Right cardiac atrium (tissue), 5 donors: Measurements from ENCODE around the gene GIT2. TPM values are rescaled to one million over a fixed set of nuclear protein-coding genes. Genes with fewer than 3 reads are reported as not detected.

Source experiments
- ATAC-seq, 2 donors: fragments of 200-7000 bp; cut with Tn5 transposase; one replicate each; pipeline versions ENCODE4 v1.8.0 to v1.9.1; 2020; ENCODE audit warnings: moderate library complexity in 2 of 2, mild to moderate bottlenecking in 1 of 2
- DNase-seq, 3 donors: peaks; one replicate each; pipeline ENCODE4 v3.0.0-alpha.2; 2020
- H3K27ac ChIP-seq: one replicate; pipeline ENCODE4 v1.5.1; 2013; ENCODE audit warnings: mild to moderate bottlenecking, low read length, control low read depth, moderate library complexity
- H3K27me3 ChIP-seq: one replicate; pipeline ENCODE4 v1.6.1; 2013; ENCODE audit not compliant: control insufficient read depth, insufficient read depth
- H3K4me1 ChIP-seq: one replicate; pipeline ENCODE4 v1.6.1; 2013; ENCODE audit warnings: low read length; ENCODE audit not compliant: control insufficient read depth, insufficient read depth
- H3K4me3 ChIP-seq: one replicate; pipeline ENCODE4 v1.5.1; 2013; ENCODE audit warnings: low read length, control low read depth
- H3K9me3 ChIP-seq: one replicate; pipeline ENCODE4 v1.6.1; 2013; ENCODE audit warnings: low read length; ENCODE audit not compliant: control insufficient read depth
- WGBS: extraction: QIAGEN DNeasy Blood & Tissue Kit; methylation state at CpG from one replicate; pipeline ENCODE4 v1.1.7; 2013; 5-methylcytosine and 5-hydroxymethylcytosine counted together
- intact Hi-C, 4 donors: fragments of 100-400 bp; cut with DNase I; formaldehyde crosslinking; loops; one replicate each; pipeline versions ENCODE4 v1.11.0 to v1.14.0; 2022 to 2023
- long read RNA-seq, 4 donors: library from polyadenylated mRNA; unstranded; transcript quantifications; one replicate each; pipeline ENCODE4 v2.0.0, GENCODE V29; 2020 to 2021
- polyA plus RNA-seq: library from polyadenylated mRNA; stranded (reverse); fragments of 200-250 nt; gene quantifications from one replicate; pipeline ENCODE4 v1.2.3, GENCODE V29; 2013
- total RNA-seq, 4 donors: library from RNA; stranded (reverse); fragmentation: NEBNext Ultra II Directional; extraction: Animal tissue kit (Norgen Biotek cat#: 25700); gene quantifications; one replicate each; pipeline ENCODE4 v1.2.1, GENCODE V29; 2021
- donor health status: healthy with polysubstance abuse.
- donor health status: DM: no; HTN: yes; CAD: no.
- donor health status: DM: no; HTN: no; CAD: no.
- donor health status: DM: no; HTN: yes; CAD: no; lungs with severe emphysema.
- donor health status: DM: yes; HTN: yes; CAD: no.

GIT2 gene, protein sequence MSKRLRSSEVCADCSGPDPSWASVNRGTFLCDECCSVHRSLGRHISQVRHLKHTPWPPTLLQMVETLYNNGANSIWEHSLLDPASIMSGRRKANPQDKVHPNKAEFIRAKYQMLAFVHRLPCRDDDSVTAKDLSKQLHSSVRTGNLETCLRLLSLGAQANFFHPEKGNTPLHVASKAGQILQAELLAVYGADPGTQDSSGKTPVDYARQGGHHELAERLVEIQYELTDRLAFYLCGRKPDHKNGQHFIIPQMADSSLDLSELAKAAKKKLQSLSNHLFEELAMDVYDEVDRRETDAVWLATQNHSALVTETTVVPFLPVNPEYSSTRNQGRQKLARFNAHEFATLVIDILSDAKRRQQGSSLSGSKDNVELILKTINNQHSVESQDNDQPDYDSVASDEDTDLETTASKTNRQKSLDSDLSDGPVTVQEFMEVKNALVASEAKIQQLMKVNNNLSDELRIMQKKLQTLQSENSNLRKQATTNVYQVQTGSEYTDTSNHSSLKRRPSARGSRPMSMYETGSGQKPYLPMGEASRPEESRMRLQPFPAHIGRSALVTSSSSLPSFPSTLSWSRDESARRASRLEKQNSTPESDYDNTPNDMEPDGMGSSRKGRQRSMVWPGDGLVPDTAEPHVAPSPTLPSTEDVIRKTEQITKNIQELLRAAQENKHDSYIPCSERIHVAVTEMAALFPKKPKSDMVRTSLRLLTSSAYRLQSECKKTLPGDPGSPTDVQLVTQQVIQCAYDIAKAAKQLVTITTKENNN
- total RNA-seq, result 10 to 100 TPM; 31.7 to 44.6 (median 35.8) TPM
- polyA plus RNA-seq, result 17.9 TPM
- long read RNA-seq, donor 1, full-length matches to known transcripts, result 6 of 32 reads
- long read RNA-seq, donor 1, partial matches to known transcripts, result 11 of 32 reads
- long read RNA-seq, donor 1, other reads (novel, unspliced or antisense), result 15 of 32 reads
- long read RNA-seq, donor 2, full-length matches to known transcripts, result 1 of 12 reads
- long read RNA-seq, donor 2, partial matches to known transcripts, result 3 of 12 reads
- long read RNA-seq, donor 2, other reads (novel, unspliced or antisense), result 8 of 12 reads
- long read RNA-seq, donor 3, full-length matches to known transcripts, result 25 of 73 reads
- long read RNA-seq, donor 3, partial matches to known transcripts, result 21 of 73 reads
- long read RNA-seq, donor 3, other reads (novel, unspliced or antisense), result 27 of 73 reads
- long read RNA-seq, donor 4, full-length matches to known transcripts, result 2 of 15 reads
- long read RNA-seq, donor 4, partial matches to known transcripts, result 8 of 15 reads
- long read RNA-seq, donor 4, other reads (novel, unspliced or antisense), result 5 of 15 reads

DNA sequence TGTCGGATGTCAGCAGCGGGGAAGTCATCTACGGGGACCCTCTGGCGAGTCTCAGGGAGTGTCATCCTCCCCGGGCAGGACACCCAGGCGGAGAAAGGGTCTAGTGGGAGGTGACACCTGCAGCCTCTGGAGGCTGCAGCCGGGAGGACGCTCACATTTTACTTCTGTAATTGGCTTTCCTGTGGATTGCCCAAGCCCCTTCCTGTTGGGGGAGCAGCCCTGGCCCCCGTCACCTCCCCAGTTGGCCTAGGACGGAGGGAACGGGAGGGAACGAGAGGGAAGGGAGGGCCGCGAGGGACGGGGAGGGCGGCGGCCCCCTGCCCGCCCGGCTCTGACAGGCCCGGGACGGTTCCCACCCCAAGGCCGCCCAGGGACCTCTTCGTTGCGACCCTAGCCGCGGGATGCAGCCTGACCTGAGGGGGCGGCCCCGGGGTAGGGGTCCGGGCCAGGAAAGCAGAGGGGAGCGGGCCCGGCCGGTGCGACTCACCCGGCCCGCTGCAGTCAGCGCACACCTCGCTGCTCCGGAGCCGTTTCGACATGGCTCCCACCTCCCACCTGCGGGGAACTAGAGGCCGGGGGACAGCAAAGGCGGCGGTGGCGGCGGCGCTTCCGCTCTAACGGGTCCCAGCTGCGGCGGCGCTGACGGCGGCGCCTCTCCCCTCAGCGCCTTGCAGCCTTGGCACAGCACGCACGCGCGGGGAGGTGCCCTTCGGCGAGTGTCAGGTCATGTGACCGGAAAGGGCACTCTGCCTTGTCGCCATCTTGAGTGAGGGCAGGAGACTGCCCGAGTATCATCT is at the start of gene GIT2:
TSS of gene GIT2 (minus strand) at position 683 of the 797 bp plus-strand sequence. CDS start at position 539, 144 bp downstream.
- DNase-seq (peak; percentile 95 to 98 (median 97)), ATAC-seq (peak; percentile 93 to 95)
- H3K9me3 ChIP-seq, result no peaks in the 10 kb centered on the region
- peaks cover 5% of the 10 kb centered on the region for H3K4me1 ChIP-seq
- H3K4me3 ChIP-seq, result peak within 1 kb of the TSS; percentile 77
- H3K27me3 ChIP-seq, result no peaks in the 10 kb centered on the region
- intact Hi-C loops, result no loop called here
- peak within 1 kb of the TSS; percentile 40 for H3K27ac ChIP-seq
- WGBS, result under 1% methylated on average over 65 of the region's 65 CpGs

DNA sequence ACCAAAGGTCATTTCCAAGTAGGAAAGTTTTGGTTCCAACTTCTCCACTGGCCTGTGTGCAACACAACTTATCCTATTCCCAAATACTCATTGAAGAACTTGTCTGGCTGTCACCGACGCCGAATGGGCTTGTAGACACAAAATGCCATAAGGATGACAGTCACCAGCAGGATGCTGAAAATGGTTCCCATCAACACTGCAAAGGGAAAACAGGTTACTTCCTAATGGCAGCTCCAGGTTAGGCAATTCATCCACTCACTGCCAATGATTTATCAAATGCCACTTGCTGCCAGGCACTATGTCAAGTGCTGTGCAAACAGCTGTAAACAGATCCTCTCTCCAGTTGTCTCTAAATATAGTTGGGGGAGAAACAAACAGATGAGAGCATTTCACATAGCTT is 46.1 kb upstream of the GIT2 start:
- Histone ChIP-seq H3K9me3 (no peaks in the 10 kb centered on the region), H3K4me3 (no peak overlapping the region), H3K27ac (peak overlapping the region; percentile 94), H3K27me3 (no peaks in the 10 kb centered on the region), H3K4me1 (peaks cover 4% of the 10 kb centered on the region)
- peak; percentile 54 to 69 for ATAC-seq
- 62% methylated on average over 3 of the region's 3 CpGs for WGBS
- DNase-seq, result no peak
- intact Hi-C loops, result no loop called here

DNA sequence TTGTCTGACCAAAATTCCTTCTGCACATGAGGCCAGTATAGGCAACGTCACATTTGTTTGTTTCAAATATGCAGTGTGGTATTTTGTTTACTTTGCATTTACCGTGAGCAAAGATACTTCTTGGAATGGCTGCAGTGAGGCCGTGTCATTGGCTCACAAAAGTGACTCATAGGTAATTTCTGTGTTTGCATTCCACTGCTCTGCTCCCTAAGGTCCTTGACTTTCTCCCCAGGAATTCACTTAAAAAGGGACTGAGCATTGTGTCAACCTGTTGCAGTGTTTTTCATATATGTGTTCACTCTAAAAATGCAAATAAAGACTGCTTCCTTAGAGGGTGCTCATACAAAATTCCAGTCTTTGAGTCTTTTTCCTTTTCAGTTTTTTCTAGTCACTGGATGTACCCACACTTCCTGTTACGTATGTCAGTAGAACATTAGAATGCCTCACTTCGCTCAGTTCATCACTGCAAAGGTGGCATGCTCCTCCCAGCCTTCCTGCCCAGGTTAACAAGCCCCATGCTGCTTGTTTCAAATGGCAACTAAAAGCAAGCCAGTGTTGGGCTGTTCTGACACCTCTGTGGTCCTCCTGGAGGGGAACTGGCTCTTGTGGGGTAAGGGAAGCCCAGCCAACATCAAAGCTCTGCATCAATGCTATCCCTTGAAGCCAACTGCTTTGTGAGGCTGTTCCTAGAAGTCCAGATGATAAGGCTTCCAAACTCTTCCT is 43.1 kb upstream of the GIT2 start:
- DNase-seq (no peak), ATAC-seq (no peak)
- 69% methylated on average over 5 of the region's 5 CpGs for WGBS
- Histone ChIP-seq H3K4me1 (peaks cover 4% of the 10 kb centered on the region), H3K4me3 (no peak overlapping the region), H3K27ac (no peak overlapping the region), H3K27me3 (no peaks in the 10 kb centered on the region), H3K9me3 (no peaks in the 10 kb centered on the region)
- intact Hi-C loops, result no loop called here

DNA sequence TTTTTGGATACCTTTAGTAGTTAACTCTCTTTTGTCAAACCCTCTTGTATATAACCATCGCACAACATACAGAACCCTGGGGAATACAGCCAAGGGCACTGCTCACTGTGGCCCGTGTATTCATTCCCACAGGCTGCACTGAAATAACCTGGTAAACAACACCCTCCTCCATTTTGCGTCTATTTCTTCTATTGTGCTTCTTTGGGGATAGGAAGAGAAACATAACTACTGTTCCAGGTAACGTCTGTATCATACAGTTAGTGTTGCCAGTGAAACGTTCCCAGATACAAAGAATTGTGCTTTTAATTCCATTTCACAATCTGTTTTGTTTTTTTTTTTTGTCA is 42.5 kb upstream of the GIT2 start:
- intact Hi-C loops, result no loop called here
- no peaks in the 10 kb centered on the region for H3K9me3 ChIP-seq
- 71% methylated on average over 5 of the region's 5 CpGs for WGBS
- DNase-seq (no peak), ATAC-seq (no peak)
- H3K27ac ChIP-seq, result no peak overlapping the region
- H3K4me3 ChIP-seq, result no peak overlapping the region
- H3K4me1 ChIP-seq, result peaks cover 4% of the 10 kb centered on the region
- no peaks in the 10 kb centered on the region for H3K27me3 ChIP-seq

DNA sequence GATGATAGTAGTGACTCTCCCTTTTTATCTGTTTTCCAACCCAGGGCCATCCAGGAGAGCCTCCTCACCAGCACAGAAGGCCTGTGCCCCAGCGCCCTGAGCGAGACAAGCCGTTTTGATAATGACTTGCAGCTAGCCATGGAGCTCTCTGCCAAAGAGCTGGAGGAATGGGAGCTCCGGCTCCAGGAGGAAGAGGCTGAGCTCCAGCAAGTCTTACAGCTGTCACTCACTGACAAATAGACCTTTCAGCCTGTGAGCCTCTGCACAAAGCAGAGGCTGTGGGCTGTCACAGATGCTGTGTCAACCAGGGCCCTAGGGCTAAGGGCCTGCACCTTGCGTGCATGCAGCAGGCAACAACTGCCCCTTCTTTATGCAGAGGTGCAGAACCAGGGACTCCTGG is 41.1 kb upstream of the GIT2 start:
- 68% methylated on average over 5 of the region's 5 CpGs for WGBS
- no peak overlapping the region for H3K4me3 ChIP-seq
- H3K9me3 ChIP-seq, result no peaks in the 10 kb centered on the region
- no peaks in the 10 kb centered on the region for H3K27me3 ChIP-seq
- peak; percentile 7 to 15 for ATAC-seq
- peak overlapping the region; percentile 9 for H3K27ac ChIP-seq
- no peaks in the 10 kb centered on the region for H3K4me1 ChIP-seq
- intact Hi-C loops, result no loop called here
- no peak for DNase-seq

DNA sequence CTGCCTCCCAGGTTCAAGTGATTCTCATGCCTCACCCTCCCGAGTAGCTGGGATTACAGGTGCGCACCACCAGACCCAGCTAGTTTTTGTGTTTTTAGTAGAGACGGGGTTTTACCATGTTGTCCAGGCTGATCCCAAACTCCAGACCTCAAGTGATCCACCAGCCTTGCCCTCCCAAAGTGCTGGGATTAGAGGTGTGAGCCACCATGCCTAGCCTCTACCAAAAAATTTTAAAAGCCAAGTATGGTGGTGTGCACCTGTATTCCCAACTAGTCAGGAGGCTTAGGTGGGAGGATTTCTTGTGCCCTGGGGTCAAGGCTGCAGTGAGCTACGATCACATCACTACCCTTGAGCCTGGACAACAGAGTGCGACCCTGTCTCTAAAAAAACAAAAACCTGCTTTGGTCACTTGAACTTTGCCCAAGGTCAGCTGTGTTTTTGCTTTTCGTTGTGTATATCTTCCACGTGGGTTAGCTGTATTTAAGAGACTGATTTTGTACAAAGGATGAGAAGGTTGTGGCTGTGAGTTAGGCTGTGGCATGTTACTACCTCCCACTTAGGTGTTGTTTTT is 39.5 kb upstream of the GIT2 start:
- no peak overlapping the region for H3K4me3 ChIP-seq
- no peaks in the 10 kb centered on the region for H3K27me3 ChIP-seq
- H3K4me1 ChIP-seq, result no peaks in the 10 kb centered on the region
- intact Hi-C loops, result no loop called here
- no peak for ATAC-seq
- no peak overlapping the region for H3K27ac ChIP-seq
- no peak for DNase-seq
- WGBS, result 94% methylated on average over 7 of the region's 7 CpGs
- no peaks in the 10 kb centered on the region for H3K9me3 ChIP-seq

DNA sequence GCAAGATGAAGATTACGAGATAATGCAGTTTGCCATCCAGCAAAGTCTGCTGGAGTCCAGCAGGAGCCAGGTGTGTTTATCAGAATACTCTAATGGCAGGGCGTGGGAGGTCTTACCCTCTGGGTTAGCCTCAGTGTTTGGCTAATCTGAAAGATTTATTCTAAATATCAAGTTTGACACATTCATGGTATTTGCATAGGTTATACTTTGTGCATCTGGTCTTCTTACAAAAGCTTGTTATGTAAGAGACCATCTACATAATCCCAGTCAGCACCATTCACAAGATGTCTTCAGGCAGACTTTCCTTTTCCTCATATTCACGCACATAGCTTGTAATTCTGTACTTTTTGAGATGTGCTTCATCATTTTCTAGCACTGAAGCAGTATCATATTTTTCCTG is 37.7 kb upstream of the GIT2 start:
- Histone ChIP-seq H3K4me1 (no peaks in the 10 kb centered on the region), H3K27ac (no peak overlapping the region), H3K9me3 (no peaks in the 10 kb centered on the region), H3K27me3 (no peaks in the 10 kb centered on the region), H3K4me3 (no peak overlapping the region)
- DNase-seq (no peak), ATAC-seq (no peak)
- 93% methylated on average over 3 of the region's 3 CpGs for WGBS
- intact Hi-C loops, result no loop called here

DNA sequence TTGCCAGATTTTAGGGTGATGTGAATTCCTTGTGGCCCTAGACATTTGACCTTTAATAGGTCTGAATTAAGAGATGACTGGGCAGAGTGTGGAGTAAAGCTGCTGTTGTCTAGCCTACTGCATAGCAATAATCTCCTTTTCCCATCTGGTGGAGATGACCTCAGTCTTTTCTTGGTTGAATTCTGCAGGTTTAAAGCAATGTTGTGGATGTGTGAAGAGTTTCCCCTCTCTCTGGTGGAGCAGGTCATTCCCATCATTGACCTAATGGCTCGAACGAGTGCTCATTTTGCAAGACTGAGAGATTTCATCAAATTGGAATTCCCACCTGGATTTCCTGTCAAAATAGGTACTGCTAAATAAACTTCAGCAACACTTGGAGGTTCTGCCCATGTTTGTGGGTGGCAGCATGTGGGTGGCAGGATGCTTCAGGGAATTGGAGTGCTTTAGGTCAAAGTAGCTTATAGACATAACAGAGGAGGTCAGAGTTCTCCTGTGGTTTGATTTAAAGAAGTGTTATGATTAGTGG is 33.2 kb upstream of the GIT2 start:
- ATAC-seq, result no peak
- WGBS, result 85% methylated on average over 2 of the region's 2 CpGs
- no peak for DNase-seq
- Histone ChIP-seq H3K9me3 (no peaks in the 10 kb centered on the region), H3K4me1 (no peaks in the 10 kb centered on the region), H3K4me3 (no peak overlapping the region), H3K27me3 (no peaks in the 10 kb centered on the region), H3K27ac (no peak overlapping the region)
- intact Hi-C loops, result no loop called here

DNA sequence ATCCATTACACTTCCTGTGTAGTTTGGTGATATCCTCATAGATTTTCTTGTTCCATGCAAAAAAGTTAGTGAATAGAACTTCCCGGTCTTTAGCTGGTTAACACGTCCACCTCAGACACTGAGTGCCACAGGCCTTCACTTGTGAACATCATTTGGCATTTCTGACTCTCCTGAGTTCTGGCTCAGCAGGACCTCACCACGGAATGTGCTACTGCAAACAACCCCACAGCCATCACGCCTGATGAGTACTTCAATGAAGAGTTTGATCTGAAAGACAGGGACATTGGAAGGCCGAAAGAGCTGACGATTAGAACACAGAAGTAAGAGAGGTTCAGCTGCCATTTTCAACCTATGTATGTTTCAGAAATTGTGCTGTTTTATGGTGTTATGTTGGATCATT is 32.2 kb upstream of the GIT2 start:
- no peak for ATAC-seq
- DNase-seq, result no peak
- H3K27ac ChIP-seq, result no peak overlapping the region
- 84% methylated on average over 6 of the region's 6 CpGs for WGBS
- H3K4me3 ChIP-seq, result no peak overlapping the region
- intact Hi-C loops, result no loop called here
- H3K9me3 ChIP-seq, result no peaks in the 10 kb centered on the region
- no peaks in the 10 kb centered on the region for H3K27me3 ChIP-seq
- peaks cover 4% of the 10 kb centered on the region for H3K4me1 ChIP-seq
